ENCODE data around the gene TREM2. TPM values are rescaled to one million over a fixed set of nuclear protein-coding genes. Genes with fewer than 3 reads are reported as not detected.

The TREM2 gene
- polyA plus RNA-seq, 1 donor from 2014 or later: not detected

DNA sequence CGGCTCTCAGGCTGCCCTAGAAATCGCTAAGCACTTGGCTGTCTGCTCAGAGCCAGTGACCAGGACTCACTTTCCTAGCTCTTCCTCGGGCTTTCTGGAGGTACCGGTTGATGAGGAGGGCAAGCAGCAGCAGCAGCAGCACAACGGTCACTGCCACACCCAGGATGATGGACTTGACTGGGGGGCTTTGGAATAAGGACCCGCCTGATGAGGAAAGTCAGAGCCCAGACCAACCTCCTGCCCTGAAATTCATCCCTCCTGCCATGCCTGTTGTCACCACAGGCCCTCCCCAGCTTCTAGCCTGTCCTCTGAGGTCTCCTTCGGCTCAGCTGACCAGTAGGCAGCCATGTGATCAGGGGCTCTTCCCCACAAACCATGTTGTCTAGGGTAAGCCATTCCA is 21.8 kb upstream of the TREM2 start:
- Histone ChIP-seq H3K9ac (ENCODE audit: low read length) (no peak overlapping the region), H4K20me1 (ENCODE audit: insufficient read depth) (no peaks in the 10 kb centered on the region), H2AFZ (ENCODE audit: low read depth, low read length) (no peak overlapping the region), H3K4me3 (ENCODE audit: low read length) (no peak overlapping the region), H3K9me3 (ENCODE audit: low read length) (peaks cover 1% of the 10 kb centered on the region), H3K4me2 (ENCODE audit: low read length) (no peak overlapping the region), H3K79me2 (replicated peaks; ENCODE audit: insufficient read depth, low read length) (no peaks in the 10 kb centered on the region), H3K27me3 (ENCODE audit: insufficient read depth, low read depth, low read length) (no peaks in the 10 kb centered on the region), H3K36me3 (ENCODE audit: insufficient read depth, low read length) (no peaks in the 10 kb centered on the region), H3K27ac (ENCODE audit: low read length) (no peak overlapping the region), H3F3A (ENCODE audit: insufficient read depth, low read length, poor library complexity, severe bottlenecking) (no peaks in the 10 kb centered on the region), H3K9me2 (ENCODE audit: insufficient read depth, low read length) (no peaks in the 10 kb centered on the region)
- TF ChIP-seq EP300 (conservative IDR thresholded peaks at IDR 0.05; ENCODE audit: poor library complexity, severe bottlenecking): no peak
- no peak for TF ChIP-seq MXI1 (conservative IDR thresholded peaks at IDR 0.05; ENCODE audit: poor library complexity, severe bottlenecking)
- TF ChIP-seq EZH2 (IDR thresholded peaks at IDR 0.05; ENCODE audit: borderline replicate concordance, insufficient read depth, low read length, poor library complexity, severe bottlenecking): no peak

DNA sequence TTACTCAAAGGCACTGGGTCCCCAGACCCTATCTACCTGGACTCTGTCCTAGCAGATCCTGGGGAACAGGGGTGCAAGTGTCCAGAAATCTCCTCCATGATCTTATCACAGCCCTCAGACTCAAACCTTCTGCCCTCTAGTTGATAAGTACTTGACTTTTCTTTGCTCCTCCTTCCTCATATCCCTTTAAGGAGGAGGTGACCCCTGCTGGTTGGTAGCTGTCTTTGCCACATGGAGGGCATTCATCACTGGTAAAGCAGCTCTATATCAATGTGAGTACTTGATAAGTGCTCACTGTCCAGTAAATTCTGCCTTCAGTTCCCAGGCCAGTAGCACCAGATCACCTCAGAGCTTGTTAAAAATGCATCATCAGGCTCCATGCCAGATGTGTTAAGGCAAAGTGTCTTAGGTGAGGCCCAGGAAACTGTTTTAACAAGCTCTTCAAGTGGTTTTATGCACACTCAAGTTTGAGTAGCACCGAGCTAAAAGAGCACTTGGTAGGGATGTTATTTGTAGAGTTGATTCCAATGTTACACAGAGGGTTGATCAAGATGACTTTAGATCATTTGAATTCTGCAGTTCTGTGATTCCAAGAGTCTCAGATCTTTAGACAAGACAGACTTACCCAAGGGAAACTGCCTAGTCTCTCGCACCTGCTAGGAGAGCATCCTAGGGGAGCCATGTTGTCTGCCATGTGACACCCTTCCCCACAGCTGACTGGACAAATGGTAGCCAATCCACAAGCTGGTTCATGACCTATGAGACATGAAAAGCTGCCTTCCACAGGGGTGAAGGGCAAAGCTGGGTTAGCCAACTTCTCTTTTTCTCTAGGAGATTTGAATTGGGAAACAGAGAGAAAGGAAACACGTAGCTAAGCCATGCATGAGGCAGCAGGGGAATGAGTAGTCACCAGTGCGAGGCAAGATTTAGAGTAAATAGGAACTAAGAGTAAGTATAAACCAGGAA is 19.4 kb upstream of the TREM2 start:
- no peaks in the 10 kb centered on the region for H3K9me2 ChIP-seq (ENCODE audit: insufficient read depth, low read length)
- H3K27me3 ChIP-seq (ENCODE audit: insufficient read depth, low read depth, low read length): no peaks in the 10 kb centered on the region
- no peaks in the 10 kb centered on the region for H4K20me1 ChIP-seq (ENCODE audit: insufficient read depth)
- no peak overlapping the region for H2AFZ ChIP-seq (ENCODE audit: low read depth, low read length)
- H3K4me2 ChIP-seq (ENCODE audit: low read length): no peak overlapping the region
- H3K9me3 ChIP-seq (ENCODE audit: low read length): no peaks in the 10 kb centered on the region
- no peaks in the 10 kb centered on the region for H3K79me2 ChIP-seq (replicated peaks; ENCODE audit: insufficient read depth, low read length)
- H3F3A ChIP-seq (ENCODE audit: insufficient read depth, low read length, poor library complexity, severe bottlenecking): no peaks in the 10 kb centered on the region
- H3K9ac ChIP-seq (ENCODE audit: low read length): no peak overlapping the region
- no peak for TF ChIP-seq RAD21 (conservative IDR thresholded peaks at IDR 0.05)
- no peak for TF ChIP-seq MXI1 (conservative IDR thresholded peaks at IDR 0.05; ENCODE audit: poor library complexity, severe bottlenecking)
- TF ChIP-seq SMC3 (conservative IDR thresholded peaks at IDR 0.05; ENCODE audit: poor library complexity): no peak
- TF ChIP-seq, protein P1, sequence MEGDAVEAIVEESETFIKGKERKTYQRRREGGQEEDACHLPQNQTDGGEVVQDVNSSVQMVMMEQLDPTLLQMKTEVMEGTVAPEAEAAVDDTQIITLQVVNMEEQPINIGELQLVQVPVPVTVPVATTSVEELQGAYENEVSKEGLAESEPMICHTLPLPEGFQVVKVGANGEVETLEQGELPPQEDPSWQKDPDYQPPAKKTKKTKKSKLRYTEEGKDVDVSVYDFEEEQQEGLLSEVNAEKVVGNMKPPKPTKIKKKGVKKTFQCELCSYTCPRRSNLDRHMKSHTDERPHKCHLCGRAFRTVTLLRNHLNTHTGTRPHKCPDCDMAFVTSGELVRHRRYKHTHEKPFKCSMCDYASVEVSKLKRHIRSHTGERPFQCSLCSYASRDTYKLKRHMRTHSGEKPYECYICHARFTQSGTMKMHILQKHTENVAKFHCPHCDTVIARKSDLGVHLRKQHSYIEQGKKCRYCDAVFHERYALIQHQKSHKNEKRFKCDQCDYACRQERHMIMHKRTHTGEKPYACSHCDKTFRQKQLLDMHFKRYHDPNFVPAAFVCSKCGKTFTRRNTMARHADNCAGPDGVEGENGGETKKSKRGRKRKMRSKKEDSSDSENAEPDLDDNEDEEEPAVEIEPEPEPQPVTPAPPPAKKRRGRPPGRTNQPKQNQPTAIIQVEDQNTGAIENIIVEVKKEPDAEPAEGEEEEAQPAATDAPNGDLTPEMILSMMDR (IDR thresholded peaks at IDR 0.05; ENCODE audit: poor library complexity, severe bottlenecking): no peak
- TF ChIP-seq POLR2AphosphoS5 (IDR thresholded peaks at IDR 0.05): no peak
- TF ChIP-seq, protein P2, sequence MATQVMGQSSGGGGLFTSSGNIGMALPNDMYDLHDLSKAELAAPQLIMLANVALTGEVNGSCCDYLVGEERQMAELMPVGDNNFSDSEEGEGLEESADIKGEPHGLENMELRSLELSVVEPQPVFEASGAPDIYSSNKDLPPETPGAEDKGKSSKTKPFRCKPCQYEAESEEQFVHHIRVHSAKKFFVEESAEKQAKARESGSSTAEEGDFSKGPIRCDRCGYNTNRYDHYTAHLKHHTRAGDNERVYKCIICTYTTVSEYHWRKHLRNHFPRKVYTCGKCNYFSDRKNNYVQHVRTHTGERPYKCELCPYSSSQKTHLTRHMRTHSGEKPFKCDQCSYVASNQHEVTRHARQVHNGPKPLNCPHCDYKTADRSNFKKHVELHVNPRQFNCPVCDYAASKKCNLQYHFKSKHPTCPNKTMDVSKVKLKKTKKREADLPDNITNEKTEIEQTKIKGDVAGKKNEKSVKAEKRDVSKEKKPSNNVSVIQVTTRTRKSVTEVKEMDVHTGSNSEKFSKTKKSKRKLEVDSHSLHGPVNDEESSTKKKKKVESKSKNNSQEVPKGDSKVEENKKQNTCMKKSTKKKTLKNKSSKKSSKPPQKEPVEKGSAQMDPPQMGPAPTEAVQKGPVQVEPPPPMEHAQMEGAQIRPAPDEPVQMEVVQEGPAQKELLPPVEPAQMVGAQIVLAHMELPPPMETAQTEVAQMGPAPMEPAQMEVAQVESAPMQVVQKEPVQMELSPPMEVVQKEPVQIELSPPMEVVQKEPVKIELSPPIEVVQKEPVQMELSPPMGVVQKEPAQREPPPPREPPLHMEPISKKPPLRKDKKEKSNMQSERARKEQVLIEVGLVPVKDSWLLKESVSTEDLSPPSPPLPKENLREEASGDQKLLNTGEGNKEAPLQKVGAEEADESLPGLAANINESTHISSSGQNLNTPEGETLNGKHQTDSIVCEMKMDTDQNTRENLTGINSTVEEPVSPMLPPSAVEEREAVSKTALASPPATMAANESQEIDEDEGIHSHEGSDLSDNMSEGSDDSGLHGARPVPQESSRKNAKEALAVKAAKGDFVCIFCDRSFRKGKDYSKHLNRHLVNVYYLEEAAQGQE (IDR thresholded peaks at IDR 0.05; ENCODE audit: borderline replicate concordance): no peak
- no peak for TF ChIP-seq EZH2 (IDR thresholded peaks at IDR 0.05; ENCODE audit: borderline replicate concordance, insufficient read depth, low read length, poor library complexity, severe bottlenecking)
- H3K4me3 ChIP-seq (ENCODE audit: low read length): no peak overlapping the region
- no peaks in the 10 kb centered on the region for H3K36me3 ChIP-seq (ENCODE audit: insufficient read depth, low read length)
- no peak overlapping the region for H3K27ac ChIP-seq (ENCODE audit: low read length)
